Activated CD4-positive, alpha-beta T cell treated with anti-CD3 and anti-CD28 coated beads, Interleukin-2, amount 10 ng/mL, durations not matched to agents 7 days and 5 days (primary cell): ENCODE results near the gene TBCC. TPM values are rescaled to one million over a fixed set of nuclear protein-coding genes. Genes with fewer than 3 reads are reported as not detected.
"Not testable (repeated sequence)": the region's sequence is repeated elsewhere in the genome, so short reads cannot be mapped to it uniquely, and the experiment has no call there.

Source experiments
- CTCF ChIA-PET: fragments of 350-600 bp; sonication (Branson Sonifier 250); formaldehyde crosslinking; loops from one replicate; lab custom pipeline; 2021; ENCODE audit warnings: antibody characterized with exemption; lab: Charles Lee
- POLR2A ChIA-PET: fragments of 350-600 bp; sonication (Branson Sonifier 250); formaldehyde crosslinking; loops from one replicate; lab custom pipeline; 2021; ENCODE audit warnings: antibody characterized with exemption; lab: Charles Lee
- DNase-seq: peaks from one replicate; pipeline ENCODE4 v3.0.0-alpha.2; 2020
- H3K27ac Mint-ChIP-seq: one replicate; pipeline ENCODE4 v1.8.0; 2021; ENCODE audit warnings: mild to moderate bottlenecking, moderate library complexity, mixed read lengths
- H3K27me3 Mint-ChIP-seq: one replicate; pipeline ENCODE4 v1.8.0; 2021; ENCODE audit warnings: mixed read lengths
- H3K36me3 Mint-ChIP-seq: one replicate; pipeline ENCODE4 v1.8.0; 2021; ENCODE audit warnings: low read depth, mixed read lengths
- H3K4me1 Mint-ChIP-seq: one replicate; pipeline ENCODE4 v1.8.0; 2021; ENCODE audit warnings: mixed read lengths
- H3K4me3 Mint-ChIP-seq: one replicate; pipeline ENCODE4 v1.8.0; 2021; ENCODE audit warnings: mild to moderate bottlenecking, moderate library complexity, mixed read lengths
- H3K9me3 Mint-ChIP-seq: one replicate; pipeline ENCODE4 v1.8.0; 2021; ENCODE audit warnings: mixed read lengths
- total RNA-seq, 2 experiments: library from RNA; stranded (reverse); gene quantifications; one replicate each; pipeline ENCODE4 v1.2.3, GENCODE V29; 2021

Gene TBCC
- total RNA-seq, 2 experiments from 2014 or later, result 37.1 to 38.6 TPM

- H3K27me3 Mint-ChIP-seq, result no peaks in the 10 kb centered on the region
- H3K36me3 Mint-ChIP-seq, result no peaks in the 10 kb centered on the region
- no peak overlapping the region for H3K4me3 Mint-ChIP-seq
- no peak overlapping the region for H3K27ac Mint-ChIP-seq
- DNase-seq, result no peak
- H3K4me1 Mint-ChIP-seq, result no peaks in the 10 kb centered on the region
- H3K9me3 Mint-ChIP-seq, result no peaks in the 10 kb centered on the region
- ChIA-PET CTCF (interaction anchor here (0.7 to 1.0 kb wide), 2 partner anchors 11 to 12 kb away, joined by 3 read pairs; no protein-coding TSS in a partner anchor), POLR2A (no interaction called here)
Observed at GRCh38 chr6:42704937-42705374, 40.9 kb downstream of the TBCC start.

GRCh38 chr6:42704251-42704936 is 41.5 kb downstream of the TBCC start:
- H3K9me3 Mint-ChIP-seq, result no peaks in the 10 kb centered on the region
- no peak for DNase-seq
- POLR2A ChIA-PET, result no interaction called here

GRCh38 chr6:42702786-42703185 is 43.1 kb downstream of the TBCC start:
- POLR2A ChIA-PET, result interaction anchor here (0.6 kb wide), 1 partner anchor 18 kb away, joined by 3 read pairs; no protein-coding TSS in a partner anchor

More at GRCh38 chr6:42704251-42704936, 41.5 kb downstream of the TBCC start:
- Mint-ChIP-seq H3K27ac (no peak overlapping the region), H3K4me3 (no peak overlapping the region), H3K4me1 (no peaks in the 10 kb centered on the region), H3K27me3 (no peaks in the 10 kb centered on the region), H3K36me3 (no peaks in the 10 kb centered on the region)
- CTCF ChIA-PET, result interaction anchor here (0.6 to 1.0 kb wide), 4 partner anchors 10 to 704 kb away, joined by 3 read pairs; no protein-coding TSS in a partner anchor

GRCh38 chr6:42702200-42702599 is 43.7 kb downstream of the TBCC start:
- POLR2A ChIA-PET, result no interaction called here
- H3K27me3 Mint-ChIP-seq, result no peaks in the 10 kb centered on the region
- no peaks in the 10 kb centered on the region for H3K4me1 Mint-ChIP-seq
- no peaks in the 10 kb centered on the region for H3K9me3 Mint-ChIP-seq
- H3K36me3 Mint-ChIP-seq, result no peaks in the 10 kb centered on the region
- no peak overlapping the region for H3K4me3 Mint-ChIP-seq
- no peak overlapping the region for H3K27ac Mint-ChIP-seq
- CTCF ChIA-PET, result interaction anchor here (0.7 to 2.0 kb wide), 4 partner anchors 10 to 1035 kb away, joined by 3 to 10 read pairs (median 4); no protein-coding TSS in a partner anchor
- DNase-seq, result no peak

More at GRCh38 chr6:42702786-42703185, 43.1 kb downstream of the TBCC start:
- CTCF ChIA-PET, result interaction anchor here (0.7 to 2.0 kb wide), 4 partner anchors 11 to 1035 kb away, joined by 3 to 10 read pairs (median 4); no protein-coding TSS in a partner anchor
- H3K36me3 Mint-ChIP-seq, H3K27me3 Mint-ChIP-seq, H3K4me3 Mint-ChIP-seq, H3K4me1 Mint-ChIP-seq, H3K27ac Mint-ChIP-seq, H3K9me3 Mint-ChIP-seq, DNase-seq: not testable (repeated sequence)

GRCh38 chr6:42698217-42698616 is 47.7 kb downstream of the TBCC start:
- no peak overlapping the region for H3K4me3 Mint-ChIP-seq
- no peaks in the 10 kb centered on the region for H3K9me3 Mint-ChIP-seq
- no peak for DNase-seq
- peaks cover 20% of the 10 kb centered on the region for H3K4me1 Mint-ChIP-seq
- peak overlapping the region; percentile 50 for H3K27ac Mint-ChIP-seq
- no peaks in the 10 kb centered on the region for H3K27me3 Mint-ChIP-seq
- H3K36me3 Mint-ChIP-seq, result peaks cover 17% of the 10 kb centered on the region
- ChIA-PET POLR2A (no interaction called here), CTCF (interaction anchor here (2.0 kb wide), 1 partner anchor 10 kb away, joined by 5 read pairs; no protein-coding TSS in a partner anchor)

GRCh38 chr6:42697268-42697655 is 48.6 kb downstream of the TBCC start:
- Mint-ChIP-seq H3K4me3 (no peak overlapping the region), H3K27ac (no peak overlapping the region), H3K27me3 (no peaks in the 10 kb centered on the region), H3K9me3 (no peaks in the 10 kb centered on the region), H3K4me1 (peaks cover 29% of the 10 kb centered on the region), H3K36me3 (peaks cover 27% of the 10 kb centered on the region)
- DNase-seq, result no peak
- ChIA-PET CTCF (interaction anchor here (1.7 to 2.0 kb wide), 2 partner anchors 9 to 11 kb away, joined by 3 to 5 read pairs; no protein-coding TSS in a partner anchor), POLR2A (no interaction called here)

GRCh38 chr6:42696526-42697267 is 49.2 kb downstream of the TBCC start:
- no peak for DNase-seq
- no peaks in the 10 kb centered on the region for H3K27me3 Mint-ChIP-seq
- H3K9me3 Mint-ChIP-seq, result no peaks in the 10 kb centered on the region
- no peak overlapping the region for H3K27ac Mint-ChIP-seq
- H3K36me3 Mint-ChIP-seq, result peaks cover 30% of the 10 kb centered on the region
- ChIA-PET CTCF (interaction anchor here (0.5 to 2.0 kb wide), 3 partner anchors 9 to 334 kb away, joined by 3 to 5 read pairs (median 4); no protein-coding TSS in a partner anchor), POLR2A (no interaction called here)
- peaks cover 32% of the 10 kb centered on the region for H3K4me1 Mint-ChIP-seq
- H3K4me3 Mint-ChIP-seq, result no peak overlapping the region

- Mint-ChIP-seq H3K4me3 (no peak overlapping the region), H3K4me1 (peaks cover 44% of the 10 kb centered on the region), H3K27me3 (no peaks in the 10 kb centered on the region), H3K9me3 (no peaks in the 10 kb centered on the region), H3K27ac (peak overlapping the region; percentile 87), H3K36me3 (peaks cover 49% of the 10 kb centered on the region)
- no peak for DNase-seq
- POLR2A ChIA-PET, result no interaction called here
- CTCF ChIA-PET, result interaction anchor here (0.7 to 1.6 kb wide), 3 partner anchors 10 to 33 kb away, joined by 3 read pairs; no protein-coding TSS in a partner anchor
Observed at GRCh38 chr6:42694586-42694985, 51.3 kb downstream of the TBCC start.

Other genes starting within 250 kb of the TBCC start
- gene UBR2, start 182.1 kb downstream of the TBCC start, total RNA-seq, result 10 to 100 TPM; 30.2 to 32.1 TPM
- gene PRPH2, start 23.5 kb downstream of the TBCC start, total RNA-seq, result not detected
- gene BICRAL, start 35.9 kb upstream of the TBCC start, total RNA-seq, result 10 to 100 TPM; 23.4 to 27.8 TPM
- gene RPL7L1, start 133.5 kb upstream of the TBCC start, total RNA-seq, result 10 to 100 TPM; 68.7 to 74.0 TPM
- gene PTCRA, start 169.9 kb upstream of the TBCC start, total RNA-seq, result not detected
- gene CNPY3, start 183.4 kb upstream of the TBCC start, total RNA-seq, result 10 to 100 TPM; 69.7 to 75.0 TPM
- 1 to 10 TPM; 1.1 to 1.3 TPM for gene GNMT, start 214.7 kb upstream of the TBCC start, total RNA-seq
- gene PEX6, start 233.1 kb upstream of the TBCC start, total RNA-seq, result 10 to 100 TPM; 18.7 to 21.3 TPM
- 10 to 100 TPM; 62.0 to 68.1 TPM for gene PPP2R5D, start 238.5 kb upstream of the TBCC start, total RNA-seq